ENCODE measurements around the gene NPM1.

- TF ChIP-seq POLR2A (IDR thresholded peaks at IDR 0.05) (no peak), CTCF (IDR thresholded peaks at IDR 0.05) (no peak)
These were observed 23.8 kb upstream of the NPM1 start for GRCh38 chr5:171363846-171364245.
